OCI-LY1 (cell line): Measurements from ENCODE around the gene SDE2.
A peak's percentile ranks its signal among the peaks of the same experiment; 100 is the strongest.

Source experiments
- H2AFZ ChIP-seq: fragments of 200-600 bp; sonication (generic), shearing (Covaris generic); 2 replicates; pipeline ENCODE4 v1.6.0; 2014; ENCODE audit warnings: antibody characterized with exemption, mild to moderate bottlenecking, low read length
- H3F3A ChIP-seq: fragments of 200-600 bp; sonication (generic), shearing (Covaris generic); 2 replicates; pipeline ENCODE4 v1.6.0; 2014; ENCODE audit warnings: mild to moderate bottlenecking, antibody characterized with exemption, low read length, moderate library complexity; ENCODE audit not compliant: insufficient read depth
- H3K27ac ChIP-seq: fragments of 200-600 bp; sonication (generic); 2 replicates; pipeline ENCODE4 v1.5.1; 2014; ENCODE audit warnings: low read length, mixed run types, mild to moderate bottlenecking, low read depth; ENCODE audit not compliant: poor library complexity, severe bottlenecking
- H3K27me3 ChIP-seq: fragments of 200-600 bp; sonication (generic); 2 replicates; pipeline ENCODE4 v1.6.0; 2014; ENCODE audit warnings: antibody characterized with exemption, mild to moderate bottlenecking, low read length, moderate library complexity; ENCODE audit not compliant: insufficient read depth
- H3K36me3 ChIP-seq: fragments of 200-600 bp; sonication (generic); 2 replicates; pipeline ENCODE4 v1.6.1; 2014; ENCODE audit warnings: mild to moderate bottlenecking, antibody characterized with exemption, low read length, moderate library complexity, mixed read lengths; ENCODE audit not compliant: insufficient read depth
- H3K4me1 ChIP-seq: fragments of 200-600 bp; sonication (generic); 2 replicates; pipeline ENCODE4 v1.5.1; 2014; ENCODE audit warnings: mild to moderate bottlenecking, low read length, moderate library complexity; ENCODE audit not compliant: insufficient read depth, severe bottlenecking
- H3K4me2 ChIP-seq: fragments of 200-600 bp; sonication (generic), shearing (Covaris generic); 2 replicates; pipeline ENCODE4 v1.6.1; 2014; ENCODE audit warnings: low read length
- H3K4me3 ChIP-seq: fragments of 200-600 bp; sonication (generic); 2 replicates; pipeline ENCODE4 v1.5.1; 2014; ENCODE audit warnings: low read length, low read depth, mild to moderate bottlenecking, mixed read lengths; ENCODE audit not compliant: poor library complexity, severe bottlenecking
- H3K79me2 ChIP-seq: fragments of 200-600 bp; shearing (Covaris generic); 2 replicates; pipeline ENCODE4 v1.6.1; 2016; ENCODE audit warnings: mixed run types, low read length, mixed read lengths; ENCODE audit not compliant: insufficient read depth
- H3K9ac ChIP-seq: fragments of 200-600 bp; sonication (generic), shearing (Covaris generic); 2 replicates; pipeline ENCODE4 v1.6.1; 2014; ENCODE audit warnings: mild to moderate bottlenecking, low read length, mixed read lengths
- H3K9me2 ChIP-seq: fragments of 200-600 bp; sonication (generic), shearing (Covaris generic); 2 replicates; pipeline ENCODE4 v1.6.1; 2014; ENCODE audit warnings: low read depth, mild to moderate bottlenecking, low read length, mixed read lengths
- H3K9me3 ChIP-seq: fragments of 200-600 bp; shearing (Covaris generic); 2 replicates; pipeline ENCODE4 v1.6.1; 2014; ENCODE audit warnings: low read length, mixed read lengths
- H4K20me1 ChIP-seq: fragments of 200-600 bp; sonication (generic), shearing (Covaris generic); 2 replicates; pipeline ENCODE4 v1.6.0; 2016; ENCODE audit warnings: mild to moderate bottlenecking, low read length; ENCODE audit not compliant: insufficient read depth
- EZH2 ChIP-seq: fragments of 200-600 bp; sonication (generic), shearing (Covaris generic); IDR thresholded peaks from 2 replicates; pipeline ENCODE4 v1.8.0; 2017; ENCODE audit warnings: borderline replicate concordance, mixed run types, mild to moderate bottlenecking, antibody characterized with exemption, low read length, moderate library complexity, mixed read lengths
- TF ChIP-seq, protein P1 (sequence below): fragments of 200-600 bp; sonication (generic), shearing (Covaris generic); IDR thresholded peaks from 2 replicates; pipeline ENCODE4 v1.5.1; 2017; ENCODE audit warnings: mild to moderate bottlenecking, antibody characterized with exemption, low read length, moderate library complexity, mixed read lengths

The SDE2 gene

DNA sequence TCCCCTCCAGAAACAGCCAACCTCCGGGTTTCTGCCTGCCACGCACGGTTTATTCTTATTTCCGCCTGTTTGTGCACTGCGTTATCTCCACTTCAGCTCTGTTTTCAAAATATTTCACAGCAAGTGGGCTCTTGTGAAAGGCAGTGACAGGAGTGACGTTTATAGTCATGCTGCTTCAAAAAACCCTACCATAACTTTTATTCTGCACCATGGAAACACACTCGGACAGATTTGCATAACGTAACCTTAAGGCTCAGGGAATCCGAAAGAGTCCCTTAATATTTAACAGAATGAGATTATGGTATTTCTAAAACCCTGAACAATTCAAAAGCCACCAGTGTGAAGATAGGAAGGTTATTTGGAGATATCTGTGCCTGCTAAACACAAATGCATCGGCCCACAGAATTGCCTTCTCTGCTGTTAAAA is 782 bp upstream of the SDE2 start:
- H3K9ac ChIP-seq = peak overlapping the region; percentile 77
- no peaks in the 10 kb centered on the region for H3K9me3 ChIP-seq
- H2AFZ ChIP-seq = no peak overlapping the region
- peaks cover 66% of the 10 kb centered on the region for H3K4me1 ChIP-seq
- H3K36me3 ChIP-seq = peaks cover 15% of the 10 kb centered on the region
- no peaks in the 10 kb centered on the region for H3K27me3 ChIP-seq
- peak overlapping the region; percentile 81 for H3K4me2 ChIP-seq
- H4K20me1 ChIP-seq = 0 out of 2 replicates have a peak, but pooled peaks cover 3% of the 10 kb centered on the region
- H3K4me3 ChIP-seq = peak overlapping the region; percentile 96
- TF ChIP-seq, protein P1, sequence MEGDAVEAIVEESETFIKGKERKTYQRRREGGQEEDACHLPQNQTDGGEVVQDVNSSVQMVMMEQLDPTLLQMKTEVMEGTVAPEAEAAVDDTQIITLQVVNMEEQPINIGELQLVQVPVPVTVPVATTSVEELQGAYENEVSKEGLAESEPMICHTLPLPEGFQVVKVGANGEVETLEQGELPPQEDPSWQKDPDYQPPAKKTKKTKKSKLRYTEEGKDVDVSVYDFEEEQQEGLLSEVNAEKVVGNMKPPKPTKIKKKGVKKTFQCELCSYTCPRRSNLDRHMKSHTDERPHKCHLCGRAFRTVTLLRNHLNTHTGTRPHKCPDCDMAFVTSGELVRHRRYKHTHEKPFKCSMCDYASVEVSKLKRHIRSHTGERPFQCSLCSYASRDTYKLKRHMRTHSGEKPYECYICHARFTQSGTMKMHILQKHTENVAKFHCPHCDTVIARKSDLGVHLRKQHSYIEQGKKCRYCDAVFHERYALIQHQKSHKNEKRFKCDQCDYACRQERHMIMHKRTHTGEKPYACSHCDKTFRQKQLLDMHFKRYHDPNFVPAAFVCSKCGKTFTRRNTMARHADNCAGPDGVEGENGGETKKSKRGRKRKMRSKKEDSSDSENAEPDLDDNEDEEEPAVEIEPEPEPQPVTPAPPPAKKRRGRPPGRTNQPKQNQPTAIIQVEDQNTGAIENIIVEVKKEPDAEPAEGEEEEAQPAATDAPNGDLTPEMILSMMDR = no peak
- TF ChIP-seq EZH2 = no peak
- H3K9me2 ChIP-seq = no peaks in the 10 kb centered on the region
- 0 out of 2 replicates have a peak, but pooled peaks cover 5% of the 10 kb centered on the region for H3F3A ChIP-seq
- H3K27ac ChIP-seq = peak overlapping the region; percentile 98
- H3K79me2 ChIP-seq = peaks cover 41% of the 10 kb centered on the region

DNA sequence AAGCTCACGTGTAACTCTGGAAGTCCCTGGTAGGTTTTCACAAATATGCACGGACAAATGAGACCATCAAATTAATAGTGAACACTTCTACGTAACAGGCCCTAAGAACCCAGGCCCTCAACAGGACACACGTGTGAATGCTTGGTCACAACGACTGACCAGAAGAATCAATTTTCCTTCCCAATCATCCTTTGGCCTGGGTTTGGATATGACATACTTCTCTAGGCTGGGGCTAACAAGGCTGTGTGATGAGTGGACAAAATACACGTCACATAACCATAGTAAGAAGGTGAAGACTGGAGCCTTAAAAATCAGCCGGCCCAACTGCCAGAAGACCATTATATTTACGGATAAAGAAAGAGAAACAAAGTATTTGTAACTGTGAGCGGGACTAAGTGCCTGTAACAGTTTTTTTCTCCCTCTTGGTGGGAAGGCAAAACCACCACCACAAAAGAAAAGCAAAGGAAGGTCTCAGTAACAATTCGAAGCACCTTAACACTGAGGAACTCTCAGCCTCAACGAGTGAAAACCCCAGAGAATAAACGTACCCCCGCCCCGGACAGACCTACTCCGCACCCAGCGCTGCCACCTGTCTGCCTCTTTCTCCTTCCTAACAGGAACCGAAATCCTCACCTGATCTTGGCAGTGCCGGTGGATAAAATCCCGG is 450 bp downstream of the SDE2 start:
- Histone ChIP-seq H2AFZ (no peak overlapping the region), H3K27ac (peak overlapping the region; percentile 72), H3K4me3 (peak overlapping the region; percentile 96), H3F3A (0 out of 2 replicates have a peak, but pooled peaks cover 5% of the 10 kb centered on the region), H3K36me3 (peaks cover 27% of the 10 kb centered on the region), H3K79me2 (peaks cover 45% of the 10 kb centered on the region), H3K9ac (peak overlapping the region; percentile 91), H3K4me2 (peak overlapping the region; percentile 99), H3K4me1 (peaks cover 66% of the 10 kb centered on the region), H3K9me2 (no peaks in the 10 kb centered on the region), H4K20me1 (0 out of 2 replicates have a peak, but pooled peaks cover 3% of the 10 kb centered on the region), H3K9me3 (no peaks in the 10 kb centered on the region), H3K27me3 (no peaks in the 10 kb centered on the region)
- TF ChIP-seq, protein P1 = no peak
- no peak for TF ChIP-seq EZH2

DNA sequence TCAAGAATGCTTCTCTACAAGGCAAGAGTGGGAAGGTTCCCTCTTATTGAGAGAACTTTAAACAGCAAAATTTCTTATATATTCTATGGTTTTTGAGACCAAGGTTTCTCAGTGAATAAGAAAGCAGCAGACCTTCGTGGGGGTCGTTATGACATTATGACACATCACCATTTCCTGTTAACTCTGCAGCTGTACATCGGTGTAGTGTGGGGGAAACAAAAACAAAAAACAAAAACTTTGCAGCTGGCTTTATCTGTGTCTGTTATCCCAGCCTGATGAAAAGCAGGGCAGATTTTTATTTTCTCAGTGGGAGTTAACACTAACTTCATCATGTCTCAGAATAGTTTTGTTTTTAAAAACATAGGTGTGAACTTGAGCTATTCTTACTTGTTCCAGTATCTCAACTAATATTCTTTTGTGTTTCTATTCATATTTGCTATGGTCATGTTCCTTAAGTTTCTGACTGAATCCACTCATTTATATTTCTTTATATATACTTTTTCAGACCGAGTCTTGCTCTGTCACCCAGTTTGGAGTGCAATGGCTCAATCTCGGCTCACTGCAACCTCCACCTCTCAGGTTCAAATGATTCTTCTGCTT is 2.1 kb downstream of the SDE2 start:
- H3K9ac ChIP-seq = peak overlapping the region; percentile 91; the same call in 1 of the 2 replicates
- H3K9me3 ChIP-seq = no peaks in the 10 kb centered on the region
- peaks cover 45% of the 10 kb centered on the region for H3K79me2 ChIP-seq
- H2AFZ ChIP-seq = no peak overlapping the region
- H3K4me1 ChIP-seq = peaks cover 56% of the 10 kb centered on the region
- no peaks in the 10 kb centered on the region for H3F3A ChIP-seq
- H3K4me2 ChIP-seq = peak overlapping the region; percentile 99
- TF ChIP-seq, protein P1 = no peak
- no peak for TF ChIP-seq EZH2
- peak overlapping the region; percentile 41 for H3K27ac ChIP-seq
- H3K36me3 ChIP-seq = peaks cover 44% of the 10 kb centered on the region
- H3K27me3 ChIP-seq = no peaks in the 10 kb centered on the region
- 0 out of 2 replicates have a peak, but pooled peaks cover 3% of the 10 kb centered on the region for H4K20me1 ChIP-seq
- H3K4me3 ChIP-seq = peak overlapping the region; percentile 96
- H3K9me2 ChIP-seq = no peaks in the 10 kb centered on the region
